ENCODE results near the gene KIF26B.
A peak's percentile ranks its signal among the peaks of the same experiment; 100 is the strongest.
"Not testable (repeated sequence)": the region's sequence is repeated elsewhere in the genome, so short reads cannot be mapped to it uniquely, and the experiment has no call there.

Gene KIF26B

GRCh38 chr1:245718123-245718522, 563.3 kb downstream of the KIF26B start:
- no peak for DNase-seq

DNA sequence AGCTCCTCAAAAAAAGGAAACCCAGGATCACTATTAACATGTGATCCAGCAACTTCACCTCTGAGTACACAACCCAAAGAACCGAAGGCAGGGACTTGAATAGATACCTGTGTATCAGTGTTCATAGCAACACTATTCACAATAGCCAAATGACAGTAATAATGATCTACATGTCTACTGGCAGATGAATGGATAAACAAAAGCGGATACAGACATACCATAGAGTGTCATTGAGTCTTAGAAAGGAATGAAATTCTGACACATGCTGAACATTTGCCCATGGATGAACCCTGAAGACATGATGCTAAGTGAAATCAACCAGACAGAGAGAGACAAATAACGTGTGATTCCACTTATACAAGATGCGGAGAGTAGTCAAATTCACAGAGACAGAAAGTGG, 564.2 kb downstream of the KIF26B start:
- DNase-seq: no peak

GRCh38 chr1:245721488-245721887, 566.7 kb downstream of the KIF26B start:
- DNase-seq: no peak

- not testable (repeated sequence) for DNase-seq
Measured at GRCh38 chr1:245728035-245728434, 573.2 kb downstream of the KIF26B start.

GRCh38 chr1:245730801-245731200, 576.0 kb downstream of the KIF26B start:
- no peak for DNase-seq

DNA sequence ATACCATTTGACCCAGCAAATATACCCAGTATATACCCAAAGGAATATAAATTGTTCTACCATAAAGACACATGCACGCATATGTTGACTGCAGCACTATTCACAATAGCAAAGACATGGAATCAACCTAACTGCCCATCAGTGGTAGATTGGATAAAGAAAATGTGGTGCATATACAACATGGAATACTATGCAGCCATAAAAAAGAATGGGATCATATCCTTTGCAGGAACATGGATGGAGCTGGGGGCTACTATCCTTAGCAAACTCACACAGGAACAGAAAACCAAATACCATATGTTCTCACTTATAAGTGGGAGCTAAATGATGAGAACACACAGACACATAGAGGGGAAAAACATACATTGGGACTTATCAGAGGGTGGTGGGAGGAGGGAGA, 585.6 kb downstream of the KIF26B start:
- DNase-seq: not testable (repeated sequence)

DNA sequence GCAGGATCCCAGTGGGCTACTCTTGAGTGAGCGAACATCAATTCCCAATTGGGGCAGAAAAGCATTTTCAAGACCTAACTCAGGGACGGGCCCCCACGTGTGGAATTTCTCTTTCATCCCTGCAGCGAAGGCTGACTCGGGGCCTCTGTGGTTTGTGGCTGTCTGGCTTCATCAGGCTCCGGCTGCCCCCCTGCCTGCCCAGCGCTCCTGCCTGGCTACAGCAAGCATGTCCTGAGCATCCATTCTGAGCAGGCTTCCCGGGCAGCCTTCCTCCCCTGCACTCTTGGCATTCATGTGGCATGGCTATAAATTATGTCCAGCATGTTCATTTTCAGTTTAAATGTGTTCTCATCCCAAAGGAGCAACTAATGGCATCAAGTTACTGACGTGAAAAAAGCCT, 588.1 kb downstream of the KIF26B start:
- no peak for DNase-seq

- no peak for DNase-seq
Measured at GRCh38 chr1:245748240-245748639, 593.5 kb downstream of the KIF26B start.

DNA sequence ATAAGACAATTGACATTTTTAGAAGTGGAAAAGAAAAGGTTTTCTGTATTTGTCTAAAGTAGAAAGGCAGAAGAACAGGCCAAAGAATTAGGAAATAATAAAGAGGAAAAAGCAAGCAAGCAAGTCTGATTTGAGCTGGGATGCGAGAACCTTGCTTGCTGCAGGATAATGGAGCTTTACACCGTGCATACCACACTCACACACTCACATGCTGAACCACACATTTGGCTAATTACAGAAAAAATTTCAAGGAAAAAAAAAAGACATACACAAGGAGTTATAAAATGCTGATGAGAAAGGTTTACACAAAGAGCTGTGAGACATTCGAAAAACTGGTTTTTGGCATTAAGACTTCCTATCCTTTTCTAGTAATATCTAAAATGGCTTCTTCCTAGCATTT, 593.9 kb downstream of the KIF26B start:
- DNase-seq: no peak

DNA sequence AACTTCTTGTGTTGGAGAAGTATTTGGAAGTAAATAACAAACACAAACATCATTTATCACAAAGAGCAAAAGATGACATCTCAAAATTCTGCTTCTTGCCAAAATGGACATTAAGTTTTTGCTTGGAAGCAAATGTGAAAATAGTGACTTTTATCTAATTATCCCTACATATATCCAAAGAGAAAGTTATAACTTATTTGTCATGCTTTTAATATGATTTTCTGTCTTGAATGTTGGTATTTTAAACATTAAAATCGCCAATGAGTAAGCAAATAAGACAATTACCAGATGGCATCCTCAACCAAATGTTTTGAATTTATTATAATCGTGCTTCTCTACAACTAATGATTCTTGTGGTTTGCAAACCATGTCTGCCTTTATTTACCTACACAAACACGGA, 594.3 kb downstream of the KIF26B start:
- no peak for DNase-seq

GRCh38 chr1:245750261-245750660, 595.5 kb downstream of the KIF26B start:
- DNase-seq: no peak

DNA sequence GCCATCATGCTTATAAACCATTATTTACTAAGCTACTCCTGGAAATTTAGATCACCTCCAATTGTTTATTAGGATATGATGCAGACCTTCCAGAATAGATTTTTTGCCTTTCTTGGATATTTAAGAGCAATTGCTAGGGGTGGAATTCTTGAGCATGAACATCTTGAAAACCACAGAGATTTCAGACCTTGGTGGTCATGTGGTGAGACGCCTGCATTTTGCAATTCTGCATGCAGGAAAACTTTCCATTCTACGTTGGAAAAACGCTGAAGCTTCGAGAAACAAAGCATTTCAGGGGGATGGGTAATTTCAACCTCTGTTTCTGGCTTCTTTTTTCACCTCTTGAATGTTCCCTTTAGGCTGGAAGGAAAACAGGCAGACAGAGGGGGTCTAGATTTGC, 596.3 kb downstream of the KIF26B start:
- no peak for DNase-seq

DNA sequence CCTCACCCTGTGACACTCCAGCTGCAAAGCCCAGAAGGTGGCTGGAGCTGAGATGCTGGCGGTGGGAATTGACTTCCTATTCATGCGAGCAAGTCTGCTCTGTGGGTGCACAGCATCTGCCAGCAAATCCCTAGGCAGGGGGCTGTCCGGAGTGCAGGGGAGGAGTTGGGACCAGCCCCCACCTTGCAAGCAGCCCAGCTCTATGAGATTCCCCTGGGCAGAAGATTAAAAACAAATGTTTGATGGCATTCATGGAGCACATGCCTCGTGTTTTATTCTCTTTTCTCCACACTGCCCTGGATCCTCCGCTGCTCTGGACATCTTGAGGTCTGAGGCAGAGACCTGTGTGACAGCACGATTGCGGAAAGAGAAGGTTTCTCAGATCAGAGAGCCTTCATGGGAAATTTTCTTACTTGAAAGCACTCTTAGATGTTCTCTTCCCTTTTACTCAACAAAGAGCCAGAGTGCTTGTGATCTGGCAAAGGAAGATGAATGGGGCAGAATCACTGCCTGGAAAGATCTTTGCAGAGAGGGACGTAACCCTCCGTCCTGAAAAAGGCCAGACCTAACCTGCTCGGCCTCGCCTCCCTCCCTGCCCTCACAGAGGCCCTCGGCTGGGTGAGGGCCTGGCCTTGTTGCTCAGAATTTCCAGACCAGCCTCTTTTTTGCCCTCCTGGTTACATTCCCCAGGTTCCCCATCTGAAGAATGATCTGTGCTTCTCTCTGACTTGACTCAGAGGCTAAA, 597.1 kb downstream of the KIF26B start:
- no peak for DNase-seq

DNA sequence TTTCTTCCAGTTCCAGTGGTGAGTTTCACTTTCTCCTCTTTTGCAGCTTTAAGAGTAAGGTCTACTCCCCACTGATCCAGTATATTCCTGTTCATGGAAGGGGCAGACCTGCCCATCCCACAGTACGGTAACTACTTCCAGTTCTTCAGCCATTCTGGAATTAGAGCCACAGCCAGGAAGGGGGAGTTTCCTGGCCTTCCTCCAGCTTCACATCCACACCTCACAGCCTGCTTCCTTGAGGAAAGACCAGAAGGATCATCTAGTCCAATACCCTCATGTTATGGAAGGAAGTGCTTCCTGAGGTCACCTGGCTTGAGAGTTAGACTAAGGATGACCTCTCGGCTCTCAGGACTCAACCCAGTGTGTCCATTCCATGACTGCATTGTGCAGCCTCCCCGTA, 597.8 kb downstream of the KIF26B start:
- DNase-seq: no peak

DNA sequence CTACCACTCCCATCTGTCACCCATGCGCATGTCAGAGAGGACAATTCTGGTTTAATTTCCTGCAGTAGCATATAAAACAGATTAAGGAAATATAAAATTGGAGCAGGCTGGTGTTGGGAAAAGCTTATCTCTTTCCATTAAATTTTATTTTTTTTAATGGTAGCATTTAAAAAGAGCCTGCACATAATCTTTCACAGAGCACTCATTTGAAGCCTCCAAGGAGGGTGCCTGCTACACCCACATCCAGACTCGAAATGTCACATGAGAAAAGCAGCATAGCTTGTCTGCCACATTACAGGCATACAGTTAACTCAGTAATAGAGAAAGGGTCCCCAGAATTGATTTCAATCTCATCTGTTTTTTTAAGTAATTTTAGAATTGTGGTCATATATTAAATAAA, 599.0 kb downstream of the KIF26B start:
- no peak for DNase-seq

DNA sequence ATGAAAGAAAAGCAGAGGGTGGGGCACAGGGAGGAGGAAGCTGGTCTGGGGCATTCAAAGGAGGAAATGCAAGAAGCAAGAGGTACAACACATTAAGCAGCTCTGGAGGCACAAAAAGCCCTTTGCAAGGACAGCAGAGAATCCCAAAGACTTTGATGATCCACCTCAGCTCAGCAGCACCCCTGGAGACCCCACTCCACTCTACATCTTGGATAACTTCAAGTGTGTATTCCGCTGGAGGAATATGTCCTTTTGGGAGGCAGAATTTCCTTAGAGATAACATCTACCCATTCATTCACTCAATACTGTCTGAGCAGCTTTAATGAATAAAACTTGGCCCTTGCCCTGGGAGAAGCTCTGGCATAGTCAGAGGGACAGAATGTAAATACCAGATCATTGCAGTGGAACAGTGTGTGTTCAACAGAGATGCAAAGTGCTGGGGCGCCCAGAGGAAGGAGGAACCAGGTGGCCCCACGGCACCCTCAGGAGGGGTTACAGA, 599.7 kb downstream of the KIF26B start:
- DNase-seq: peak; percentile 36

All from HCEC 1CT (cell line).